Stimulated activated CD8-positive, alpha-beta memory T cell treated with anti-CD3 and anti-CD28 coated beads, Interleukin-15, amount 100 ng/mL, for 4 hours (primary cell): ENCODE results near the gene RUNDC1.
"Not testable (repeated sequence)": the region's sequence is repeated elsewhere in the genome, so short reads cannot be mapped to it uniquely, and the experiment has no call there.

Experiments used
- DNase-seq, 2 donors: peaks; one replicate each; pipeline ENCODE4 v3.0.0-alpha.2; 2020; ENCODE audit warnings: low read depth in 2 of 2

RUNDC1 gene

GRCh38 chr17:42991471-42991870 lies 11.1 kb downstream of the RUNDC1 start:
- no peak for DNase-seq

- no peak for DNase-seq
These were observed 12.5 kb downstream of the RUNDC1 start for GRCh38 chr17:42992872-42993271.

- not testable (repeated sequence) for DNase-seq
These were observed 13.5 kb downstream of the RUNDC1 start for GRCh38 chr17:42993913-42994312.

GRCh38 chr17:42997390-42997983 lies 17.1 kb downstream of the RUNDC1 start:
- no peak for DNase-seq

- peak; percentile 93 to 97 for DNase-seq
These were observed 17.9 kb downstream of the RUNDC1 start, which contains the start of gene RPL27 for GRCh38 chr17:42997984-42998938. RPL27 (plus strand) TSS chr17:42998419; CDS start chr17:42998751, 332 bp downstream.

- no peak for DNase-seq
These were observed 18.7 kb downstream of the RUNDC1 start for GRCh38 chr17:42999003-42999525.

- DNase-seq, result not testable (repeated sequence)
These were observed 20.5 kb downstream of the RUNDC1 start for GRCh38 chr17:43000894-43001293.

GRCh38 chr17:43003542-43004172 lies 23.3 kb downstream of the RUNDC1 start:
- DNase-seq, result no peak

GRCh38 chr17:43006639-43007551 lies 26.5 kb downstream of the RUNDC1 start, which contains the start of gene IFI35:
IFI35 (plus strand) TSS chr17:43006784; CDS start chr17:43006948, 164 bp downstream.
- DNase-seq, result peak; percentile 69 to 82

- no peak for DNase-seq
These were observed 30.4 kb downstream of the RUNDC1 start for GRCh38 chr17:43010667-43011308.

- no peak for DNase-seq
These were observed 31.5 kb downstream of the RUNDC1 start for GRCh38 chr17:43011728-43012472.

GRCh38 chr17:43013296-43013695 lies 32.9 kb downstream of the RUNDC1 start:
- DNase-seq, result no peak

- DNase-seq, result no peak
These were observed 33.8 kb downstream of the RUNDC1 start for GRCh38 chr17:43014020-43014648.

- DNase-seq, result no peak
These were observed 34.5 kb downstream of the RUNDC1 start for GRCh38 chr17:43014649-43015542.

- no peak for DNase-seq
These were observed 35.2 kb downstream of the RUNDC1 start for GRCh38 chr17:43015579-43015978.

GRCh38 chr17:43016216-43016615 lies 35.9 kb downstream of the RUNDC1 start:
- no peak for DNase-seq

- no peak for DNase-seq
These were observed 37.9 kb downstream of the RUNDC1 start for GRCh38 chr17:43018008-43018853.
